GM19468 (cell line): Measurements from ENCODE around the gene CLIP4.
"Not testable (repeated sequence)": the region's sequence is repeated elsewhere in the genome, so short reads cannot be mapped to it uniquely, and the experiment has no call there.

Experiments
- ATAC-seq: cut with Tn5 transposase; IDR thresholded peaks from one replicate; pipeline ENCODE4 v1.9.1; 2021; ENCODE audit warnings: mild to moderate bottlenecking, moderate library complexity, moderate number of reproducible peaks; ENCODE audit not compliant: unreplicated experiment; ENCODE audit errors: extremely low read depth

Gene CLIP4

GRCh38 chr2:29100564-29100963, 14.7 kb upstream of the CLIP4 start:
- no peak for ATAC-seq

GRCh38 chr2:29104688-29105087, 10.5 kb upstream of the CLIP4 start:
- ATAC-seq, result no peak

- ATAC-seq, result no peak
Measured at GRCh38 chr2:29105375-29105774, 9.8 kb upstream of the CLIP4 start.

DNA sequence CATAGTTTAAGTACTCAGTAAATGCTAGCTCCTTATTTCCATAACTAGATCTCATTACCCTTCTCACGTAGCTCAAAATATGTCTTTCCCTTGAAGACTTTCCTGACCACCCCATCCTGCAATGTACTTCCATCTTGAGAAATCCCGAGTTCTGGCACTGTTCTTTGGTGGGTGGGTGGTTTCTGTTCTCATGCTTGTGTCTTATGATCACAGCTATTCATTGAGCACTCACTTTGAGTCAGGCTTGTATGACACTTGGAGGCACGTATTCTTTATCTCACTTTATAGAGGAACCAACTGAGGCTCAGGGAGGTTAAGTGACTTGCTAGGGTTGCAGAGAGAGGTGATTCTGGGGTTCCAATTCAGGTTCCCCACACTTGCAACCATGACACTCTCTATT, 9.0 kb upstream of the CLIP4 start:
- ATAC-seq, result no peak

DNA sequence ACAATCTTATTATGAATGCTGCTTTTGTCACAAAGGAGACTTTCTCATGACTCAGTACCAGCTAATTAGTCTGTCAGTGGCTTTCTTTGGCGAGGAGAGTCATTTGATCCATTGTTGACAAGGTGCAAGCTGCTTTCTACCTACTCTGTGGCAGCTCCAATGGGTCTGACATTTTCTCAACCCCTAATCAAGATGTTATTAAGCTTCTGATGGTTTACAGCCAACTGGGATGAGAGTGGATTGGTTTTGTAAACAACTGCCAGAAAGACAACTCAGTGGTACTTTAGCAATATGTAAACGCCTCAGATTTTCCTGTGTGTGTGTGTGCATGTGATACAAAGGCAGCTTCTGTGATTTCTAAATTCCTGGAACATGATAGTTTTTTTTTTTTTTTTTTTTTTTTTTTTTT, 8.2 kb upstream of the CLIP4 start:
- no peak for ATAC-seq

- not testable (repeated sequence) for ATAC-seq
Measured at GRCh38 chr2:29107547-29107946, 7.7 kb upstream of the CLIP4 start.

- no peak for ATAC-seq
Measured at GRCh38 chr2:29108225-29108624, 7.0 kb upstream of the CLIP4 start.

- ATAC-seq, result no peak
Measured at GRCh38 chr2:29109246-29109645, 6.0 kb upstream of the CLIP4 start.

- no peak for ATAC-seq
Measured at GRCh38 chr2:29110916-29111535, 4.2 kb upstream of the CLIP4 start.

DNA sequence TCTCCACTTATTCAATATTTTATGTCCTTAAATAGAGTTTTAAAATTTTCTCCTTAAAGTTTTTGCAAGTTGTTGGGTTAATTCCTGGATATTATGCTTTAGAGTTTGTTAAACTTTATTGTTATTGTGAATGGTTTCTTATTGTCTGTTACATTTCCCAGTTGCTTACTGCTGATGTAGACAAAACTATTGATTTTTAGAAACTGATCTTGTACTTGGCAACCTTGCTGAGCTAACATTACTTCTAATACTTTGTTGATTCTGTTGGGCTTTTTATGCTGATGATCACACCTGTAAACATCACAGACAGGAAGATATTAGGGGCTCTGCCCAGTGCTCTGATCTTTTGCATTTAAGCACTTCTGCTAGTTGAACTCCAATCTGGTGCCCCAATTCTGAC, 2.8 kb upstream of the CLIP4 start:
- ATAC-seq, result no peak

- no peak for ATAC-seq
Measured at GRCh38 chr2:29113027-29113686, 2.1 kb upstream of the CLIP4 start.

GRCh38 chr2:29113891-29114321, 1.3 kb upstream of the CLIP4 start:
- ATAC-seq, result no peak

DNA sequence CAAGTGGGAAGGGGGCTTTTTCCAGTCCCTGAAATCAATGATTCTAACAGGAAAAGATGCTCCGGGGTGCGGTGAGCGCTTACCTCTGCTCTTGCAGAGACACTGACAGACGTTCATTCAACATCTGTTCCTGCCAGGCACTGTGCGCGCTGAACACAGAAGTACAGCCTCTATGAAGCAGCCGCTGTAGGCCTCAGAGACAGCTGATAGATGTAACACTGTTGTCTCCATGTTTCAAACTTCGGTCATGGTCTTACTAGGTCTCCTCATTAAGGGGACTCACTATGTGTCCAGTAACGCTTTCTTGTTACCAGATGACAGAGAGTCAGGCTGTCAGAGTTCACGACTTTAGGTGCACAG, 649 bp upstream of the CLIP4 start:
- ATAC-seq, result no peak

- no peak for ATAC-seq
Measured at GRCh38 chr2:29115797-29116781, 874 bp downstream of the CLIP4 start.

- ATAC-seq, result no peak
Measured at GRCh38 chr2:29117636-29118303, 2.6 kb downstream of the CLIP4 start.

- ATAC-seq, result no peak
Measured at GRCh38 chr2:29119211-29119610, 4.0 kb downstream of the CLIP4 start.

DNA sequence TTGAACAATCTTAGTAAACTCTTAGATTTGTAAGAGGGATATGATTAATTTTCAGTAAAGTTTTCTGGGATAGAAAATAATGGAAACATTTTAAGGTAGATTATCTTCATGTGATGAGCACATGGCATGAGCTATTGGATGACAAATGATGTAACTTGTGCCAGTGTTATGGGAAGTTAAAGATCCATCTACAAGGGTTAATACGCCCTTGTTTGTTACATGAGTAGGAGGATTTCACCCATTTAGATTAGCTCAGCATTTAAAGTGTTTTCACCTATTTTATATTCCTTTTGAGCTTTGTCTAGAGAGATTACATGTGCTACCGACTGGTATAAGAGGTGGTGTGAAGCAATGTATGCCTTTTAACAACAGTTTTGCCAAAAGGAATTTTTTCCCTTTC, 5.6 kb downstream of the CLIP4 start:
- no peak for ATAC-seq

- no peak for ATAC-seq
Measured at GRCh38 chr2:29123617-29124349, 8.6 kb downstream of the CLIP4 start.

DNA sequence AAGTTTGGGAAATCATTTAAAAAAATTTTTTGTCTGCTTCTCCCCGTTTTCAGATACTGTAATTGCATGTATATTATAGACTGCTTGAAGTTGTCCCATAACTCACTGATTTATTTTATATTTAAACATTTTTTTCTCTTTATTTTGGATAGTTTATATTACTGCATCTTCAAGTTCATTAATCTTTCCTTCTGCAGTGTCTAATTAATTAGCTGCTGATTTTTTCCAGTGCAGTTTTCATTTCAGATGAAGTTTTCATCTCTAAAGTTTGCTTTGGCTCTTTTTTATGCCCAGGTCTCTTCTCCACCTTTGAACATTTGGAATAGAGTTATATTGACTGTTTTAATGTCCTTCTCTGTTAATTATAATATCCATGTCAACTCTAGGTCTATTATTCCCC, 9.3 kb downstream of the CLIP4 start:
- ATAC-seq, result no peak
